Left ventricle myocardium inferior (tissue), 1 donor: ENCODE results near the gene ADGRE1. TPM values are rescaled to one million over a fixed set of nuclear protein-coding genes. Genes with fewer than 3 reads are reported as not detected.

Experiments
- DNase-seq: peaks from one replicate; pipeline ENCODE4 v3.0.0-alpha.2; 2020
- H3K27ac ChIP-seq: fragments of 200-600 bp; replicated peaks from 2 replicates; pipeline ENCODE4 v1.8.0; 2021
- H3K27me3 ChIP-seq: fragments of 200-600 bp; 2 replicates; pipeline ENCODE4 v1.8.0; 2021; ENCODE audit warnings: low read depth
- H3K36me3 ChIP-seq: fragments of 200-600 bp; 2 replicates; pipeline ENCODE4 v1.8.0; 2021
- H3K4me1 ChIP-seq: fragments of 200-600 bp; 2 replicates; pipeline ENCODE4 v1.8.0; 2021
- H3K4me3 ChIP-seq: fragments of 200-600 bp; 2 replicates; pipeline ENCODE4 v1.8.0; 2021; ENCODE audit warnings: mild to moderate bottlenecking, moderate library complexity
- H3K9me3 ChIP-seq: fragments of 200-600 bp; replicated peaks from 2 replicates; pipeline ENCODE4 v1.8.0; 2021
- CTCF ChIP-seq: fragments of 200-600 bp; IDR thresholded peaks from 2 replicates; pipeline ENCODE4 v1.8.0; 2021; ENCODE audit warnings: antibody characterized with exemption, mild to moderate bottlenecking, borderline replicate concordance
- intact Hi-C: fragments of 100-400 bp; cut with micrococcal nuclease; formaldehyde crosslinking; loops from one replicate; pipeline ENCODE4 v1.11.0; 2022
- total RNA-seq: library from RNA; stranded (reverse); fragmentation: NEBNext Ultra II Directional; extraction: Animal tissue kit (Norgen Biotek cat#: 25700); gene quantifications from one replicate; pipeline ENCODE4 v1.2.1, GENCODE V29; 2021
- donor health status: DM: no; HTN: yes; CAD: no; lungs with severe emphysema.

Gene ADGRE1
- total RNA-seq, 1 donor from 2014 or later, result not detected

GRCh38 chr19:6877766-6878165, 9.6 kb upstream of the ADGRE1 start:
- no peak for TF ChIP-seq CTCF
- H3K4me1 ChIP-seq, result no peaks in the 10 kb centered on the region
- peaks cover 27% of the 10 kb centered on the region for H3K9me3 ChIP-seq
- H3K27me3 ChIP-seq, result peaks cover 53% of the 10 kb centered on the region
- intact Hi-C loops, result no loop called here
- DNase-seq, result no peak
- H3K27ac ChIP-seq, result no peak overlapping the region
- H3K4me3 ChIP-seq, result no peak overlapping the region
- no peaks in the 10 kb centered on the region for H3K36me3 ChIP-seq

DNA sequence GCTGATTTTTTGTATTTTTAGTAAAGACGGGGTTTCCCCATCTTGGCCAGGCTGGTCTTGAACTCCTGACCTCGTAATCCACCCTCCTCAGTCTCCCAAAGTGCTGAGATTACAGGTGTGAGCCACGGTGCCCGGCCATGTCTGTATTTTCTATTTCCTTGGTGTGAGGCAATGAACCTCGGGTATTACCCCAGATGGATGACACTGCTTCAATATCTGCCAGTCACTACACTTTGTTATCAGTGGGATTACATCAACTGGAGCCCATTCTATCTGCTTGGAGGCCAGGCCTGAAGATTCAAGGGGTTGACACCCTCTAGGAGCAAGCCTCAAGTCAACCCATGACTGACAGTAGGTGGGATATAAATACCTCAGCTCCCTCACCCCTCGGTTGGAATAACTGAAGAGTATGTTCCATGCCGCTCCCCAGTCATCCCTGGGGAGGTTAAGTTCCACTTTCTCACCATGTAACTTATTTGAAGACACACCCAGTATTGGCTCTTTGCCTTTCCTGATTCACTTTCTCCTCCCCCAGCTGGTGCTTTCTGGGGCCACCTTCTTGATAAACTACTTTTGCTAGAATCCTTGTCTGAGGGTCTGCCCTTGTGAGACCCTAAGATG, 992 bp upstream of the ADGRE1 start:
- H3K27me3 ChIP-seq, result peaks cover 25% of the 10 kb centered on the region
- no peak for TF ChIP-seq CTCF
- no peaks in the 10 kb centered on the region for H3K4me1 ChIP-seq
- intact Hi-C loops, result no loop called here
- DNase-seq, result no peak
- H3K36me3 ChIP-seq, result no peaks in the 10 kb centered on the region
- H3K27ac ChIP-seq, result no peak overlapping the region
- no peak overlapping the region for H3K4me3 ChIP-seq
- peaks cover 18% of the 10 kb centered on the region for H3K9me3 ChIP-seq

- Histone ChIP-seq H3K9me3 (peaks cover 18% of the 10 kb centered on the region), H3K27me3 (peaks cover 30% of the 10 kb centered on the region), H3K4me1 (no peaks in the 10 kb centered on the region), H3K36me3 (no peaks in the 10 kb centered on the region), H3K4me3 (no peak overlapping the region), H3K27ac (no peak overlapping the region)
- intact Hi-C loops, result no loop called here
- DNase-seq, result no peak
- TF ChIP-seq CTCF, result no peak
Measured at GRCh38 chr19:6888967-6889366, 1.6 kb downstream of the ADGRE1 start.

DNA sequence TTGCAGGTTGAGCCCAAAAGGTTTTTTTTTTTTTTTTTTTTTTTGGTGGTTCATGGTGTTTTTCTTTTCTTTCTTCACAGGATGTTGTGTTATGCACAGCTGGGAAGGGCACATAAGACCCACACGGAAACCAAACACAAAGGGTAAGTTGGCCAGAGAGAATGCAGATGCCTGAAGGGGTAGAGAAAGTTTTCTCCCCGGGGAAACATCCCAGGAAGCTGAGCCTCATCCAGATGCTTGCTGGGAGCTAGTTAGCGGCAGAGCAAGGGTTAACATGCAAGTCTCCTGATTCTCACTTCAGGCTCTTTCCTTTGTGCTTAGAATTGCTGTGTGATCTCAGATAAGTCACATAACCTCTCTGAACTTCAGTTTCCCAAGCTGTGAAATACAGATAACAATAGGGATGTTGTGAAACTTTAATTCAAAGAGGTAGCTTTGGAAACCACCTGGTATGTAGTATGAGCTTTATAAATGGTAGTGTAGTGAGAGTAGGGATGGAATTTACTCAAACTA, 3.1 kb downstream of the ADGRE1 start:
- peaks cover 28% of the 10 kb centered on the region for H3K9me3 ChIP-seq
- no peak overlapping the region for H3K4me3 ChIP-seq
- H3K27me3 ChIP-seq, result peaks cover 41% of the 10 kb centered on the region
- TF ChIP-seq CTCF, result no peak
- H3K4me1 ChIP-seq, result no peaks in the 10 kb centered on the region
- no peaks in the 10 kb centered on the region for H3K36me3 ChIP-seq
- no peak for DNase-seq
- intact Hi-C loops, result no loop called here
- no peak overlapping the region for H3K27ac ChIP-seq

- no peak for DNase-seq
- H3K27ac ChIP-seq, result no peak overlapping the region
- peaks cover 33% of the 10 kb centered on the region for H3K9me3 ChIP-seq
- no peaks in the 10 kb centered on the region for H3K36me3 ChIP-seq
- no peak overlapping the region for H3K4me3 ChIP-seq
- TF ChIP-seq CTCF, result no peak
- H3K27me3 ChIP-seq, result peaks cover 41% of the 10 kb centered on the region
- intact Hi-C loops, result no loop called here
- no peaks in the 10 kb centered on the region for H3K4me1 ChIP-seq
Measured at GRCh38 chr19:6890938-6891337, 3.6 kb downstream of the ADGRE1 start.
